Liver (tissue), 9 donors: Measurements from ENCODE around the gene RXFP3. TPM values are rescaled to one million over a fixed set of nuclear protein-coding genes. Genes with fewer than 3 reads are reported as not detected.

Source experiments
- DNase-seq: peaks from one replicate; pipeline ENCODE4 v3.0.0-alpha.2; 2017; ENCODE audit warnings: low spot score
- H3K27ac ChIP-seq, 2 donors: one replicate each; pipeline ENCODE4 v1.7.0; 2013; ENCODE audit warnings: inconsistent platforms in 2 of 2, low read length in 2 of 2, control low read depth in 1 of 2, low read depth in 1 of 2, mild to moderate bottlenecking in 1 of 2
- H3K27me3 ChIP-seq, 4 donors: one replicate each; pipeline versions ENCODE4 v1.6.1 to v1.7.0; 2013; ENCODE audit warnings: low read length in 3 of 4, inconsistent platforms in 1 of 4, mild to moderate bottlenecking in 1 of 4, moderate library complexity in 1 of 4; ENCODE audit not compliant: control insufficient read depth in 4 of 4, insufficient read depth in 4 of 4
- H3K36me3 ChIP-seq, 4 donors: one replicate each; pipeline versions ENCODE4 v1.6.1 to v1.7.0; 2013; ENCODE audit warnings: low read length in 3 of 4, mild to moderate bottlenecking in 3 of 4, low read depth in 1 of 4, moderate library complexity in 1 of 4; ENCODE audit not compliant: control insufficient read depth in 4 of 4, insufficient read depth in 3 of 4
- H3K4me1 ChIP-seq, 4 donors: one replicate each; pipeline versions ENCODE4 v1.6.1 to v1.7.0; 2013; ENCODE audit warnings: low read length in 3 of 4, mild to moderate bottlenecking in 3 of 4, moderate library complexity in 1 of 4; ENCODE audit not compliant: control insufficient read depth in 4 of 4, insufficient read depth in 4 of 4
- H3K4me3 ChIP-seq, 3 donors: one replicate each; pipeline versions ENCODE4 v1.6.1 to v1.7.0; 2013; ENCODE audit warnings: low read length in 3 of 3, control low read depth in 1 of 3, low read depth in 1 of 3, mild to moderate bottlenecking in 1 of 3
- H3K9ac ChIP-seq, 2 donors: one replicate each; pipeline ENCODE4 v1.7.0; 2013; ENCODE audit warnings: low read length in 2 of 2, mild to moderate bottlenecking in 2 of 2, moderate library complexity in 2 of 2, control low read depth in 1 of 2, low read depth in 1 of 2
- H3K9me3 ChIP-seq, 4 donors: one replicate each; pipeline versions ENCODE4 v1.6.1 to v1.7.0; 2013; ENCODE audit warnings: low read length in 3 of 4; ENCODE audit not compliant: control insufficient read depth in 4 of 4
- ATF3 ChIP-seq: IDR thresholded peaks from 2 replicates; pipeline ENCODE4 v1.6.1; 2016; ENCODE audit warnings: antibody characterized with exemption
- CTCF ChIP-seq: fragments of 150-350 bp; IDR thresholded peaks from 2 replicates; pipeline ENCODE4 v1.5.1; 2017; ENCODE audit warnings: improper control_type of control experiment, low read depth, low read length; ENCODE audit not compliant: missing input control
- EGR1 ChIP-seq, 2 donors: IDR thresholded peaks; 2 replicates each; pipeline ENCODE4 v1.6.1; 2016 to 2018; ENCODE audit warnings: antibody characterized with exemption in 2 of 2, low read depth in 2 of 2
- FOXA1 ChIP-seq: IDR thresholded peaks from 2 replicates; pipeline ENCODE4 v1.6.1; 2016; ENCODE audit warnings: antibody characterized with exemption
- FOXA2 ChIP-seq: IDR thresholded peaks from 2 replicates; pipeline ENCODE4 v1.6.1; 2016; ENCODE audit warnings: antibody characterized with exemption
- GABPA ChIP-seq, 2 donors: IDR thresholded peaks in 1 of 2; conservative IDR thresholded peaks in 1 of 2; 2 replicates each; pipeline ENCODE4 v1.6.1; 2016; ENCODE audit warnings: antibody characterized with exemption in 2 of 2, mild to moderate bottlenecking in 1 of 2, moderate library complexity in 1 of 2
- HNF4A ChIP-seq, 2 donors: conservative IDR thresholded peaks; 2 replicates each; pipeline ENCODE4 v1.6.1; 2016; ENCODE audit warnings: antibody characterized with exemption in 2 of 2, mild to moderate bottlenecking in 2 of 2
- HNF4G ChIP-seq: IDR thresholded peaks from 2 replicates; pipeline ENCODE4 v1.6.1; 2016; ENCODE audit warnings: antibody characterized with exemption
- JUND ChIP-seq, 2 donors: IDR thresholded peaks; 2 replicates each; pipeline ENCODE4 v1.6.1; 2016; ENCODE audit warnings: antibody characterized with exemption in 2 of 2
- MAX ChIP-seq: IDR thresholded peaks from 2 replicates; pipeline ENCODE4 v1.6.1; 2016; ENCODE audit warnings: antibody characterized with exemption
- NR2F2 ChIP-seq: IDR thresholded peaks from 2 replicates; pipeline ENCODE4 v1.6.1; 2016; ENCODE audit warnings: antibody characterized with exemption
- RAD21 ChIP-seq, 2 donors: IDR thresholded peaks; 2 replicates each; pipeline ENCODE4 v1.6.1; 2016; ENCODE audit warnings: antibody characterized with exemption in 2 of 2, mild to moderate bottlenecking in 2 of 2
- REST ChIP-seq: IDR thresholded peaks from 2 replicates; pipeline ENCODE4 v1.6.1; 2016; ENCODE audit warnings: antibody characterized with exemption, mild to moderate bottlenecking
- RXRA ChIP-seq, 2 donors: IDR thresholded peaks; 2 replicates each; pipeline ENCODE4 v1.6.1; 2017 to 2018; ENCODE audit warnings: antibody characterized with exemption in 2 of 2, mild to moderate bottlenecking in 1 of 2
- SP1 ChIP-seq: IDR thresholded peaks from 2 replicates; pipeline ENCODE4 v1.6.1; 2018; ENCODE audit warnings: antibody characterized with exemption, mild to moderate bottlenecking
- TAF1 ChIP-seq: conservative IDR thresholded peaks from 2 replicates; pipeline ENCODE4 v1.6.1; 2016; ENCODE audit warnings: antibody characterized with exemption, mild to moderate bottlenecking
- YY1 ChIP-seq: IDR thresholded peaks from 2 replicates; pipeline ENCODE4 v1.6.1; 2016; ENCODE audit warnings: antibody characterized with exemption, mild to moderate bottlenecking
- ZBTB33 ChIP-seq: IDR thresholded peaks from 2 replicates; pipeline ENCODE4 v1.6.1; 2016; ENCODE audit warnings: antibody characterized with exemption
- WGBS: extraction: QIAGEN DNeasy Blood & Tissue Kit; methylation state at CpG from one replicate; pipeline ENCODE4 v1.1.7; 2013; 5-methylcytosine and 5-hydroxymethylcytosine counted together
- polyA plus RNA-seq, 2 donors: library from polyadenylated mRNA; stranded (reverse) in 1 of 2; unstranded in 1 of 2; fragments of 200-250 nt in 1 of 2; fragments of >200 nt in 1 of 2; fragmentation: Nextera tagmentation in 1 of 2; extraction: Ambion mirVana in 1 of 2; gene quantifications; one replicate each; pipeline versions ENCODE4 v1.2.1 to v1.2.3, GENCODE V29; 2013 to 2015
- total RNA-seq, 2 donors: library from RNA; depleted of rRNA; stranded (reverse); fragments of >200 nt; gene quantifications; one replicate each; pipeline ENCODE4 v1.2.3, GENCODE V29; 2014
- donor health status: healthy.
- donor health status: healthy.
- donor health status: healthy.
- donor health status: healthy.
- donor health status: healthy.

Gene RXFP3
- total and polyA plus RNA-seq, 4 donors, result not detected

- peaks cover 0 to 15% (median 2%) of the 10 kb centered on the region in 4 donors for H3K9me3 ChIP-seq
- H3K36me3 ChIP-seq, result no peaks in the 10 kb centered on the region
- WGBS, result 87% methylated on average over 2 of the region's 2 CpGs
- H3K9ac ChIP-seq, result no peak overlapping the region
- H3K4me1 ChIP-seq, result no peaks in the 10 kb centered on the region
- H3K27me3 ChIP-seq, result no peaks in the 10 kb centered on the region
- H3K27ac ChIP-seq, result no peak overlapping the region
- no peak for DNase-seq
- no peak overlapping the region for H3K4me3 ChIP-seq
- no peak for TF ChIP-seq JUND (IDR thresholded peaks at IDR 0.05)
- TF ChIP-seq CTCF, result no peak
- no peak for TF ChIP-seq MAX
- no peak for TF ChIP-seq ATF3
- no peak for TF ChIP-seq HNF4A (conservative IDR thresholded peaks at IDR 0.05)
- no peak for TF ChIP-seq FOXA2
- TF ChIP-seq TAF1, result no peak
- no peak for TF ChIP-seq ZBTB33
- no peak for TF ChIP-seq EGR1 (IDR thresholded peaks at IDR 0.05; ENCODE audit: low read depth in 2 of 2)
- no peak for TF ChIP-seq SP1
- TF ChIP-seq NR2F2, result no peak
- TF ChIP-seq RXRA (IDR thresholded peaks at IDR 0.05), result no peak
- no peak for TF ChIP-seq GABPA (IDR thresholded peaks at IDR 0.05 in 1 of 2, conservative IDR thresholded peaks at IDR 0.05 in 1 of 2)
- no peak for TF ChIP-seq RAD21 (IDR thresholded peaks at IDR 0.05)
- no peak for TF ChIP-seq FOXA1
- no peak for TF ChIP-seq YY1
- TF ChIP-seq REST, result no peak
Measured at GRCh38 chr5:33903118-33903517, 33.1 kb upstream of the RXFP3 start.

GRCh38 chr5:33905381-33905780 is 30.8 kb upstream of the RXFP3 start:
- 79% methylated on average over 1 of the region's 1 CpG for WGBS
- TF ChIP-seq CTCF, result no peak
- TF ChIP-seq FOXA1, result no peak
- no peak for TF ChIP-seq GABPA (IDR thresholded peaks at IDR 0.05 in 1 of 2, conservative IDR thresholded peaks at IDR 0.05 in 1 of 2)
- no peak for TF ChIP-seq ZBTB33
- no peak for TF ChIP-seq HNF4G
- no peak for TF ChIP-seq YY1
- no peak for TF ChIP-seq RAD21 (IDR thresholded peaks at IDR 0.05)
- no peak for TF ChIP-seq SP1
- TF ChIP-seq NR2F2, result no peak
- no peak for TF ChIP-seq JUND (IDR thresholded peaks at IDR 0.05)
- TF ChIP-seq FOXA2, result no peak
- no peak for TF ChIP-seq MAX
- TF ChIP-seq EGR1 (IDR thresholded peaks at IDR 0.05; ENCODE audit: low read depth in 2 of 2), result no peak
- TF ChIP-seq RXRA (IDR thresholded peaks at IDR 0.05), result no peak
- peaks cover 1 to 15% (median 2%) of the 10 kb centered on the region in 4 donors for H3K9me3 ChIP-seq

More at GRCh38 chr5:33905381-33905780, 30.8 kb upstream of the RXFP3 start:
- H3K9ac ChIP-seq, result no peak overlapping the region
- no peaks in the 10 kb centered on the region for H3K4me1 ChIP-seq
- no peaks in the 10 kb centered on the region for H3K36me3 ChIP-seq
- no peaks in the 10 kb centered on the region for H3K27me3 ChIP-seq
- H3K27ac ChIP-seq, result no peak overlapping the region
- no peak overlapping the region for H3K4me3 ChIP-seq
- DNase-seq, result no peak
